ENCODE data around the gene TEX48.

Gene TEX48, protein sequence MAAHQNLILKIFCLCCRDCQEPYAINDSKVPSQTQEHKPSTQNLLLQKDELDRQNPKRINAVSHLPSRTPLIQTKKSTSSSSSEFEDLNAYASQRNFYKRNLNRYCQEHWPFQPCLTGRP

DNA sequence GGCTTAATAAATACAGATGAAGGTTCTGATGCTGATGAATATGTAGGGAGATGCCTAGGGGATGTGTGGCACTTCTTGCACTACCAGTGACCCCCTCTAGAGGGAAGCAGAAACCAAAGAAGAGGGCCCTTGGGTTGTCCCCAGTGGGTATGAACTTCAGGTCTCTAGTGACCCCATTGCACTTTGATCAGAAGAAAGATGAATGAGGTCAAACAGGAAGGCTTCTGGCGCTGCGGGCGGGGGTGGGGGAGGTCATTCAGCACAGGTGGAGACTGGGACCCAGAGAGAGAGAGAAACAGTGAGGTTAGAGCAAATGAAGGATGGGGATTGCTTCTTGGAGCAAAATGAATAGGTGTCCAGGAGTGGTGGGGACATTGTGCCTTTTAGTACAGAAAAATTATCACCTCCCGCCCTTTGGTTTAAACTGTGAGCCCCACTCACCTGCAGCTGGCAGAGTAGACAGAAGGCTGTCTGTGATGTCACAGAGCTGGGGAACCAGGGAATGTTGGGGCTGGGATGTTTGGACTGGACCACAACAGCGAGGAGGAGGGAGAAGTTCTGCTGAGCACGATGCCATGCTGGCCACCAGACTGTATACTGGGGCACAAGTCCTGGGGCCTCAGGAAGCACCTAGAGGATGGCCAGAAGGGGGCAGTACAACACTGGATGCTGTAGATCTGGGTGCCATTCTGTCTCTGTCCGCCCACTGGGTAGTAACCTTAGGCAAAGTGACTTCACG, at the start of gene TEX48:
Gene TEX48, minus strand, starts transcription at position 599 of the 739 bp plus-strand sequence. CDS start 10,469 bp downstream, outside the sequence.
- no peak for DNase-seq (ENCODE audit: low read depth)

DNA sequence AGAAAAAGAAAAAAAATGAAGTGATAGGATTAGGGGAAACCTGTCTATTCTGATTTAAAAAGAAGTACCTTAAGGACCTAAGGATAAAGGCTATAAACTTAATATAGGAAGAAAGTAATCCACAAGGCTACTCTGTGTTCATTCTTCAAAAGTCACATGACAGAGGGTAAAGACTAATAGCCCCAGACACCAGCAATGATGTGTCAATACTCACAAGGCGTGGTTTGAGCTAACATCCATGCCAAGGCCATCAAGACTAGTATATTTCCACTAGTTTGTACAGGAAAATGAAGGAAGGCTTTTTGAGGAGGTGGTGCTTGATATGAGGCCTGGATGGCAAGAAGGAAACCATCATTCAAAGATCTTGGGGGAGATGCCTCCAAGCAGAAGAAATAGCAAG, 49.7 kb upstream of the TEX48 start:
- no peak for DNase-seq (ENCODE audit: low read depth)

GRCh38 chr9:114729706-114730105, 47.7 kb upstream of the TEX48 start:
- DNase-seq (ENCODE audit: low read depth), result no peak

GRCh38 chr9:114725930-114726329, 43.9 kb upstream of the TEX48 start:
- DNase-seq (ENCODE audit: low read depth), result no peak

- DNase-seq (ENCODE audit: low read depth), result no peak
These were observed 42.8 kb upstream of the TEX48 start for GRCh38 chr9:114724744-114725143.

DNA sequence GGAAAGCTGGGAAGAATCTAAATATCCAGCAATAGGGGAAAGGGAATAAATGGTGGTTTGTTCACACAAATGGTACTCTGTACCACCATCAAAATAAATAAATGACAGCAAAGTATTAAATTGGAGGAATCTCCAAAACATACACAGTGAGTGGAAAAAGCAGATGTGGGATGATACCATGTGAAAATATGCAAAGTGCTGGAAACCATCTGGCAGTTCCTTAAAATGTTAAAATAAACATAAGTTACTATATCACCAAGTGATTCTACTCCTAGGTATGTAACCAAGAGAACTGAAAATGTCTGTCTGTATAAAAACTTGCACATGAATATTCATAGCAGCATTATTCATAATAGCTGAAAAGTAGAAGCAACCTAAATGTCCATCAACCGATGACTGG, 41.9 kb upstream of the TEX48 start:
- no peak for DNase-seq (ENCODE audit: low read depth)

- DNase-seq (ENCODE audit: low read depth), result no peak
These were observed 41.1 kb upstream of the TEX48 start for GRCh38 chr9:114722937-114723620.

DNA sequence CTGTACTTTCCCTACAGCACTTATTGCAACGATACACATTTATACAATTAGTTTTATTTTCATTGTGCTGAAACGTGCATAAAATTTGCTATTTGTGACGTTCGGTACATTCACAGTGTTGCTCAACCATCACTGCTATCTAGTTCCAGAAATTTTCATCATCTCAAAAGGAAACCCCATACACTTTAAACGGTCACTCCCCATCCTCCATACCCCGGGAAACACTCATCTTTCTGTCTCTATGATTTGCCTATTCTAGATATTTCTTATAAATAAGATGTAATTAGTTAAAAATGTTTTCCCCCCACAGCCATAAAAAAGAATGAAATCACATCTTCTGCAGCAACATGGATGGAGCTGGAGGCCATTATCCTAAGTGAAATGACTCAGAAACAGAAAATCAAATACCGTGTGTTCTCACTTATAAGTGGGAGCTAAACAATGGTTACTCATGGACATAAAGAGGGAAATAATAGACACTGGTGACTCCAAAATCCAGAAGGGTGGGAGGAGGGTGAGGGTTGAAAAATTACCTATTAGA, 40.2 kb upstream of the TEX48 start:
- no peak for DNase-seq (ENCODE audit: low read depth)

DNA sequence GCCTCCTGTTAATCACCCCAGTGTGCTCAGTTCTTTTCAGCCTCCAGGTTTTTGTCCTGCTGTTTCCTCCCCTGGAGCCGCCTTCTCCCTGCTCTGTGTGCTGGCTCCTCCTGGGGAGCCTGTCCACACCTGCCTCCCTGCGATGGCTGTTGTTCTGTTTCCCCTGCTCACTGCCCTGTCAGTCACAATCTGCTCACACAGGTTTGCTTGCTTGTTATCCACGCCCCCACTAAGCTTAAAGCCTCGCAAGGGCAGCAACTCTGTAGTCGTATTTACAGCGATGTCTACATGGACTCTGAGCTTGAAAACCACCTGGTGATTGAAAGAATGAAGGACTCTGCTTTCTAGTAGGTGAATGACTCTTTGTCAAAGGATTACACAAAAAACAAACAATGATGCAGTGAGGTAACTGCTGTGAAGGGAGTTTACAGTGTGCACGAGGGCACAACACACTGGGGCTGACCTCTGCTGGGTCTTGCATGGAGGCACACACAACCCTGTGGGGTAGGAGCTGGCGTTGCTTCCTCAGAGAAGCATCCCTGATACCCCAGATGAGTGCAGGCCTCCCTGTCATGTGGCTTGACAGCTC, 39.6 kb upstream of the TEX48 start:
- no peak for DNase-seq (ENCODE audit: low read depth)

DNA sequence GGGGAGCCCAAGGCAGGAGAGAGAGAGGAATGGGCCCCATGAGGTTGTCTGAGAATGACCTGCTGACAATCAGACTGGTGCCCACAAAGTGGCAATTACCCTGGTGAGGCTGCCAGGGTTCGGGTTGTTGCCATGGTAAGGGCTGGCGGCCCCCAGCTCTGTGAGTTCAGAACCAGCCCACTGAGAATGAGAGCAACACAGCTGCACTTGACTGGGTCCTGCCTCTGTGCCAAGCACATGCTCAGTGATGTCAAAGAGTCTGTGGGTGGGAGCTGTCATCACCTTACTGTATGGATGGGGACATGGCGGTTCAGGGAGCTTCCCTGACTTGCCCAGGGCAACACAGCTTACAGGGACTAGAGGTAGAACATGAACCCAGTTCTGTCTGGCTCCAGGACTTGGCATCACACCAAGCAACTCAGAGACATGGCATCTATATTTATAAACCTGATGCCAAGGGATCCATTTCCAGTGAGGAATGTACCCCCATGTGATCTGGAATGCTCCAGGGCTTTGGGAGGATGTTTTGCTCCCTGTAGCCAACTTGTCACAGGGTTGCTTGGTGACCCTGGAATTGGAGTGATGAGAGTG, 38.2 kb upstream of the TEX48 start:
- no peak for DNase-seq (ENCODE audit: low read depth)

DNA sequence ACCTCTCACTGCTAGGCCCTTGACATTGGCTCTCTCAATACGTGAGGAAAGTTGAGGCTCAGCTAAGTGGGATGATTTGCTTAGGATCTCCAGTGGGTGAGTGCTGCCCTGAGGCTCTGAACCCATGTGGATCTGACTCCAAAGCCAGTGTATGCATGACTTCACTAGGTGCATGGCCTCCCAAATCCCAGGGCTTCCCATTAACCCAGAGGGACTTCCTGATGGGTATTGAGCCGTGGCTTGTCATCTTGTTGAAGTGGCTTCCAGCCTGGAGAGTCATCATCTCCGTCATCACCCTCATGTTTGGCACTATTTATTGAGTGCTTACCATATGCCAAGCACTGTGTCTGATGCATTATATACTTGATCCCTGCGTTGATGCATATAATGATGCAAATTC, 37.3 kb upstream of the TEX48 start:
- no peak for DNase-seq (ENCODE audit: low read depth)

GRCh38 chr9:114718801-114719221, 36.8 kb upstream of the TEX48 start:
- no peak for DNase-seq (ENCODE audit: low read depth)

DNA sequence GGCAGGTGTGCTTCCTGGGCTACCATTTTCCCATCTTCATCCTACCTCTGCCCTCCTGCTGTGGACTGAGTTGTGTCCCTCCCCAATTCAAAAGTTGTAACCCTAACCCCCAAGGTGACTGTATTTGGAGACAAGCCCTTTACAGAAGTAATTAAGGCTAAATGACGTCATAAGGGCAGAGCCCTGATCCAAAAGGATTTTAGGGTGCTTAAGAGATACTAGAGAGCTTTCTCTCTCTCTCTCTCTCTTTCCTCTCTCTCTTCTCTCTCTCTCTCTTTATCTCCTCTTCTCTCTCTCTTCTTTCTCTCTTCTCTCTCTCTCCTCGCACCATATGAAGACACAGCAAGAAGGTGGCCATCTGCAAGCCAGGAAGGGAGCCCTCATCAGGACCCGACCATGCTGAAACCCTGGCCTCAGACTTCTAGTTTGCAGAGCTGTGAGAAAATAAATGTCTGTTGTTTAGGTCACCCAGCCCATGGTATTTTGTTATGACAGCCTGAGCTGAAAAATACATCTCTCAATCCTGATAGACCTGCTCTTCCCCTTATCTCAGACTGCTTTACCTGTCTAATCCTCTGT, 36.0 kb upstream of the TEX48 start:
- DNase-seq (ENCODE audit: low read depth), result no peak

DNA sequence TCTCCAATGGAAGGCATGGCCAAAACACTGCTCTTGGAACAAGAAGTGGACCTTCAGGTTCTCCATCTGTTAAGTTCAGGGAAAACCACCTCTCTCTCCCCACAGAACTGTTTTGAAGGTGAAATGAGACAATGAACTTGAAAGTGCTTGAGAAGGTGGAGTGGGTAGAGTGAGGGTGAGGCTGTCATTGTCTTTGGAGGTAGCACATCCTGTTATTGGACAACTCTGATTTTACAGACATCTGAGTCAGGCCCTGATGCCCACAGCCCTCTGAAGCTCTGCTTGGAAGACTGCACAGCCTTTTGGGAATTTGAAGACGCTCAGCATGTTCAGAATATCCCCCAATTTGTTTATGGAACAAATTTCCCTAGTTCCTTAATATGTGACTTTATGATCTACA, 27.6 kb upstream of the TEX48 start:
- no peak for DNase-seq (ENCODE audit: low read depth)

GRCh38 chr9:114706711-114707110, 24.7 kb upstream of the TEX48 start:
- DNase-seq (ENCODE audit: low read depth), result no peak

DNA sequence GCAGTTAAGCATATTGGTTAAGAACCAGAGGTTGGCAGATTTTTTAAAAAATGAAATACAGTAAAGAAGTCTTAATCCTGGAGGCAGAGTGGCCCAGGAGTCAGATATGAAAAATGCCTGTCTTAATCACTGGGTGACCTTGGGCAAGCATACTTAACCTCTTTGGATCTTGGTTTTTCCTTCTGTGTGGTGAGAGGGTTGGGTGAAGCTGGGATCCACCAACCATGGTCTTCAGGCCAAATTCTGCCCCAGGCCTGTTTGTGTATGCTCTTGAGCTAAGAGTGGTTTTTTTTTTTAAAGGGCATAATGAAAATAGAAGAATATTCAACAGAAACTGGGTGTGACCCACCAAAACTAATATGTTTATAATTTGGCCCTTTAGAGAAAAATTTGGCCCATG, 20.0 kb upstream of the TEX48 start:
- no peak for DNase-seq (ENCODE audit: low read depth)

GRCh38 chr9:114697951-114698351, 16.0 kb upstream of the TEX48 start:
- DNase-seq (ENCODE audit: low read depth), result no peak

GRCh38 chr9:114696814-114697544, 15.0 kb upstream of the TEX48 start:
- DNase-seq (ENCODE audit: low read depth), result no peak

DNA sequence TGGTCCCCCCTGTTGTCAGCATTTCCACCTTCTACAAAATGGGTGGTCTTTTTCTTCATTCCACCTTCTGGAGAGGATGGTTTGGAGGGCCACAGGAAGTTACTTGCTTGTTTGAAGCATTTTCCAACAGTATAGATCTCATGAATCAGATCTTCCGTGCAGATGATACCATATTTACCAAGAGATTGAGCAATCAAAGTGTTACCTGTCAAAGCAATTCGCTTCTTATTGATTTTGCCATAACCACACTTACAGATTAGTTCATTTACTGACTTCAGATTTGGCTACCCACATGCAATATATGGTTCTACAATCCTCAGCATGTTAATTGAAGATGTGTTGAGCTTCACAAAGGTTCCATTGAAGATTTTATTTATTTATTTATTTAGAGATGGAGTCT, 14.0 kb upstream of the TEX48 start:
- DNase-seq (ENCODE audit: low read depth), result no peak

DNA sequence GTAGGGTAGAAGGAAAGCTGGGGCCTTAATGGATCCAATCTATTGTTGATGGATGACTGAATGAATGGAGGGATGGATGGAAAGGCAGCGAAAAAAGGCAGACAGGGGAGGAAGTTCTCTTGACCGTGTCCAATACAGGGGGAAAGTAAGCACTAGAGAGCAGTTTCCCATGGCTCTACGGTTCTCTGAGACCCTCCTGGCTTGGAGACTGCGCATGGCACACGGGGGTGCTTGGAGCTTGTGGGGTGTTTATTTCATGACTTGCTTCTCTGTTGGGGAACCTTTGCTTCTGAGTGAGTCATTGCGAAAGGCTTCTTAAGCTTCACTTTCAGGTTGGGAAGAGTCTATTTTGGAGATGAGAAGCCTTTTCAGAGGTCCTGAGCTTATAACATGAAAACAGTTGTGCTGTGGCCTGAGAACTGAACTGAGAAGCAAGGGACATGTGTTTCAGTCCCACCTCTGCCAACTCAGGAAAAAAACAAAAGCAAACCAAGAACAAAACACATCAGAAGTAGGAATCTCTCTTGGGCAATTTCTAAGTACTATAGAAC, 12.8 kb upstream of the TEX48 start:
- DNase-seq (ENCODE audit: low read depth), result no peak

DNA sequence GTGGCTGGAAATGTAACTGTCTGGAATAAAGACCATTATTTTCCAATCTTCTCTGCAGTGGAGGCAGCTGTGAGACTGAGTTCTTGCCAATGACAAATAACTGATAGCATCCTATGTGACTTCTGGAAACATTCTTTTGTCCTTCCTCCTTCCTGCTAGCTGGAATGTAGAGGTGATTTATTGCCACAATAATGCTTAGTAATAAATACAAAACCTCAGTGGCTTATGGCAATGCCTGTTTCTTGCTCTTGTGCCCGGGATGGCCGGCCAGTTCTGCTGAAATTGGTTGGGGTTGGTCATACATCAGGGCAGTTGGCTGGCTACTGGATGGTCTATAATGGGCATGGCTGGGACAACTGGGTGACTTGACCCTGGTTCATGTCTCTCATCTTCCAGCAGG, 12.2 kb upstream of the TEX48 start:
- DNase-seq (ENCODE audit: low read depth), result no peak
